ENCODE measurements around the gene MB21D2.
A peak's percentile ranks its signal among the peaks of the same experiment; 100 is the strongest.
"Not testable (repeated sequence)": the region's sequence is repeated elsewhere in the genome, so short reads cannot be mapped to it uniquely, and the experiment has no call there.

Gene MB21D2

DNA sequence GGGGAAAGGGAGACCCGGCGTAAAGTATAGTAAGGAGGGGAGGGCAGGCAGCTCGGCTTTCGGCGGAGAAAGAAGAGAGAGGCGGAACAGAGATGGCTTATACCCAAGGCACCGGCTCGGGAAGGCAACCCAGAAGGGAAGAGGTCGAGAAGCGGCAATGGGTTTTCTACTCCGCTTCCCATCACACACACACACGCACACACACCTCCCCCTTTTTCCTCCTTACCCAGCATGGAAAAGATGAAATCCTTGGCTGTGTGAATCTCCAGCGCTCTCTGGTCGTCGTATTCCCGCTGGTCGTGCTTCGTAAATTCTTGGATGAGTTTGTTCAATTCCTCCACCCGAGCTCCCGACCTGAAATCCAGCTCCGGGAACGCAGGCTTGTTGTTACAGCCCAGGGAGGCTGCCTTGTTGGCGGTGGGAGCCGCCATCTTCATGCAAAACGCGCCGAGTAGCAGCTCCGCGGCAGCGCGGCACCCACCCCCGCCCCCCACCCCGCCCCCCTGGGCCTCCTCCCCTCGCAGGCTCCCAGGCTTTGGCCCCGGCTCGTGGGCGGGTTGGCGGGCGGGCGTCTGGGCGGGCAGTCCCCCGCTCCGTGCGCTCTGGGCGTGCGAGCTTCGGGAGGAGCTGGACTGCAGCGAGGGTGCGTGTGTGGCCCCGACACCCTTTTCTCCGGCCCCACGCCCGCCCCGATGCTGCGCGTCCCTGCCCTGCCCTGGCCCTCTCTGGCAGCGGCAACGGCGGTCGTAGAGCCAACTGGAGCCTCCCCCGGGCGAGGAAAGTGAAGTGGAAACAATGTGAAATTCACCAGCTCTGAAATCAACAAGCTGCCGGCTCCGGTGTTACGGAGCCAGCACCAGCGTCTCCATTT, at the start of gene MB21D2:
MB21D2 (minus strand) TSS at position 453 of the 871 bp plus-strand sequence; CDS start at position 437, 16 bp downstream.
- DNase-seq = peak; percentile 36 to 55

DNA sequence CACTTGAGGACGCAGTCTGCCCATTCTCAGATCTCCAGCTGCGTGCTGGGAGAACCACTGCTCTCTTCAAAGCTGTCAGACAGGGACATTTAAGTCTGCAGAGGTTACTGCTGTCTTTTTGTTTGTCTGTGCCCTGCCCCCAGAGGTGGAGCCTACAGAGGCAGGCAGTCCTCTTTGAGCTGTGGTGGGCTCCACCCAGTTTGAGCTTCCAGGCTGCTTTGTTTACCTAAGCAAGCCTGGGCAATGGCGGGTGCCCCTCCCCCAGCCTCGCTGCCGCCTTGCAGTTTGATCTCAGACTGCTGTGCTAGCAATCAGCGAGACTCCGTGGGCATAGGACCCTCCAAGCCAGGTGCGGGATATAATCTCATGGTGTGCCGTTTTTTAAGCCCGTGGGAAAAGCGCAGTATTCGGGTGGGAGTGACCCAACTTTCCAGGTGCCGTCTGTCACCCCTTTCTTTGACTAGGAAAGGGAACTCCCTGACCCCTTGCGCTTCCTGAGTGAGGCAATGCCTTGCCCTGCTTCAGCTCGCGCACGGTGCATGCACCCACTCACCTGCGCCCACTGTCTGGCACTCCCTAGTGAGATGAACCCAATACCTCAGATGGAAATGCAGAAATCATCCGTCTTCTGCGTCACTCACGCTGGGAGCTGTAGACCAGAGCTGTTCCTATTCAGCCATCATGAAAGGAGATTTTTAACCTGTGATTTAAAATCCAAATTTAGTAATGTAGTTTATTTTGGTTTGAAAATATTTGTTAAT, 47.5 kb upstream of the MB21D2 start:
- not testable (repeated sequence) for DNase-seq

DNA sequence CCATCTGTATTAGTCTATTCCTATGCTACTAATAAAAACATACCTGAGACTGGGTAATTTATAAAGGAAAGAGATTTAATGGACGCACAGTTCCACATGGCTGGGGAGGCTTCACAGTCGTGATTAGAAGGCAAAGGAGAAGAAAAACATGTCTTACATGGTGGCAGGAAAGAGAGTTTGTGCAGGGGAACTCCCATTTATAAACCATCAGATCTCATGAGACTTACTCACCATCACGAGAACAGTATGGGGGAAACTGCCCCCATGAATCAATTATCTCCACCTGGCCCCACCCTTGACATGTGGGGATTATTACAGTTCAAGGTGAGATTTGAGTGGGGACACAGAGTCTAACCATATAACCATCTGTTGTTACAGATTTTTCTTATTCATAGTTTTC, 42.1 kb upstream of the MB21D2 start:
- no peak for DNase-seq

DNA sequence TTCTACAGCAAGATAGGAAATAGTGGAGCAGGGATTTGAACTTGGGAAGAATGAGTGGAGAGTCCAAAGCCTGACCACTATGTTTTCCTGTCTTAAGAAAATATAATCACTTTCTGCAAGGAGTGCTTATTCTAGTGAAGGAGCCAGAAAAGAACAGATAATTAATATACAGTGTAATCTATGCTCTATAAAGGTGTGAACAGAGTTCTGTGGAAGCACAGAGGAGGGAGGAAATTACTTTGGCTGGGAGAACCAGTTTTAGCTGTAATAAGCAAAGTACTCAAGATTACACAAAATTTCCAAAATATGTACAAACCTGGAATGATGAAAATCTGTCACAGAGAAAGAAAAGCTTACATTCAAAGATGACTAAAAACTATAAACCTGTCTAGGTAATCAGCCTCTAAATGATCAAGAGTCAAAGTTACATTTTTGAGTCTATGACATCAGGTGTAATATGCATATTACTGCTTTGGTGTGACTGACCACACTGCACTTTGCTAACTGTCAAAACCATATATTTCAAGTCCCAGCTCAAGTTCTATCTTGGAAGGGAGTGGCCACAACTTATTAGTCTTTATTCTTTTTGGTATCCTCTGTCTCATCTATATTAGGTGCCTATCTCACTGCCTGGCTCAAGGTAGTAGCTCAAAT, 40.7 kb upstream of the MB21D2 start:
- DNase-seq = no peak

- peak; percentile 0 to 62 for DNase-seq
These were observed 39.9 kb upstream of the MB21D2 start for GRCh38 chr3:192957441-192958021.

- no peak for DNase-seq
These were observed 36.3 kb upstream of the MB21D2 start for GRCh38 chr3:192953926-192954325.

DNA sequence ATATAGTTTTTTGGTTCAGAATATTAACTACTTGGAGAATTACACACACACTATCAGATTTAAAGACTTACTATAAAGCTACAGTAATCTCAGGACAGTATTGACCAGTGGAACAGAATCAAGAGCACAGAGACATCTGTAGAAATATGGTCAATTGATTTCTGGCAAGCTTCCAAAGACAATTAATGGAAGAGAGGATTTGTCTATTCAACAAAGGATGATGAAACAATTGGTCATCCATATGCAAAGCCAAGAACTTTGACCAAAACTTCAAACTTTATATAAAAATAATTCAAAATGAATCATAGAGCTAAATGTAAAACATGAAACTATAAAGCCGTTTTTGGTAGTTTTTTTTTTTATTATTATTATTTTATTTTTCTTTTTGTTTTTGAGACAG, 29.8 kb upstream of the MB21D2 start:
- no peak for DNase-seq

- no peak for DNase-seq
These were observed 25.7 kb upstream of the MB21D2 start for GRCh38 chr3:192943393-192943792.

DNA sequence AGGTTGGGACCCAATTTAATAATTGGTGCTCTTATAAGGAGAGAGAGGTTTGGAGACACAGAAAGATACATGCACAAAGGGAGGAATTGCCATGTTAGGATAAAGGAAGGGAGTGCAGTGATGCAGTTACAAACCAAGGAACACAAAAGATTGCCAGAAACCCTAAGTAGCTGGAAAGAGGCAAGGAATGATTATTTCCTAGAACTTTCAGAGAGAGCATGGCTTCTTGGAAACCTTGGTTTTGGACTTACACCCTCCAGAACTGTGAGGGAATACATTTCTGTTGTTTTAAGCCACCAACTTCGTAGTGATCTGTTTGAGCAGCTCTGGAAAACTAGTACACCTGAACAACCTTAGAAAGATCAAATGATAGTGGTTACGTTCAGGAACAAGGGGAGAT, 25.0 kb upstream of the MB21D2 start:
- DNase-seq = no peak

DNA sequence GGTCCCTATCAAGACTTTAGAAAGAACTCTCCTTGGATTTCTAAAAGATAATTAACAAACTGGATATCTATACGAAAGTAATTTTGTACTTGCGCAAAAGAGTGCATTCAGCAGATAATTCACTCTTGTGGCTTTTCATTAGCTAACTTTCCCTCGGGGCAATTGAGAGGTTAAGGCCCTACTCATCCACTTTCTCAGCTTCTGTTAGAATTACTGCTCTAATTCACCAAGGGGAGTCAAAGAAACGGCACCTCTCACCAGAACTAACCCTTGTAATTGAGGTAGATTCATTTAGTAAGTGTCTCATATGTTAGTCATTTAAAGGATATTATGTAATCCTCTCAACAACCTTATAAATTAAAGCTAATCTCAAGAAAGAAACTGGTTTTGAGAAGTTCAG, 22.5 kb upstream of the MB21D2 start:
- DNase-seq = no peak

DNA sequence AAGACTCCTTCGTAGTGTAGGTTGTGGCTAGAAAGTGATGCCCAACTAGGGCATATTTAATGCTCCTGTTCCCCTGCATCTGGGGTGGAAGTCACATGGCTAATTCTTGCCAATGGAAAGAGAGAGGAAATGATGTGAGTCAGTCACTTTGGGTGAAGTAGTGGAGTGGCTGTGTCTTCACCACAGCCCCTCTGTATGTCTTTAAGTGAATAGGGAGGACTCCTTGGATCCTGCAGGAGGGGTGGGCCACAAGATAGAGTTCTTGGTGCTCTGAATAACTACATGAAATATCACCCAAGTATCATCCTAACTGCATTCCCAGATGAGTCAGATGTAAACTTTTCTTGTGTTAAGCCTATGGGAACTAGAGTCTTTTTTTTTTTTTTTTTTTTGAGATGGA, 17.8 kb upstream of the MB21D2 start:
- no peak for DNase-seq

DNA sequence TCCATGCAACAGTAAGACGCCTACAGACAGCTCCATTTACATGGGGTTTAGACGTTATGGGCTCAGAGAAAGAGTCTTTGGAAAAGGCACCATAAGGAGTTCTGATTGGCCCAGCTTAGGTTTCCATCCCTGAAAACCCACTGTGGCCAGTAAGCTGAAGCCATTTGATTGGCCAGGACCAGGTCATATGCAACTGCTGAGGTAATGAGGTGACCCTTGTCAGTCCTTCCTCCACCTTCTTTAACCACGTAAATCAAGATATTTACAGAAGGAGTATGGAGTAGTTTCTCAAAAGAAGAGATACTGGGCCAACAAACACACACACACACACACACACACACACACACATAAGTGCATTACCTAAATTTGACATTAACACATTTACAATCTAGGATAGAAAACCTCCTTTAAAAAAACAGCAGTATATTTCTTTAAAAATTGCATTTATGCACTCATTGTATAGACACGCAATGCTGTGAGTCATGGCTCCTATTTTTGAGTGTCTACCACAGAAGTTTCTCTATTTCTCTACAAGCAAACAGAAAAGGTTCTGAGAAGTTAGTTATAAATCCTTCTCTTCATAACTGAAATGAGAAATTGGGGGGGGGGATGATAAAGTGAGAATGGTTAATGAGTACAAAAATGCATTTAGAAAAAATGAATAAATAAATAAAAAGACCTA, 16.3 kb upstream of the MB21D2 start:
- no peak for DNase-seq

DNA sequence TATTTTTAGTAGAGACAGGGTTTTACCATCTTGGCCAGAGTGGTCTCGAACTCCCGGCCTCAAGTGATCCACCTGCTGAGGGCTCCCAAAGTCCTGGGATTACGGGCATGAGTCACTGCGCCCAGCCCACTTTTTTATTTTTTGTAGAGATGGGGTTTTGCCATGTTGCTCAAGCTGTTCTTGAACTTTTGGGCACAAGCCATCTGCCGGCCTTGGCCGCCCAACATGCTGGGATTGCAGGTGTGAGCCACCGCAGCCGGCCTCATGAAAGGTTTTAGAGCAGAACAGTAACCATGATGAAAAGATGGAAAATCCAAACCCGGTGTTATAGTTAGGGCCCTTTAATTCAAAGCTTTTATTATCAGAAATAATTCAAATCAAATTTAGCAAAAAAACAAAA, 15.6 kb upstream of the MB21D2 start:
- no peak for DNase-seq

DNA sequence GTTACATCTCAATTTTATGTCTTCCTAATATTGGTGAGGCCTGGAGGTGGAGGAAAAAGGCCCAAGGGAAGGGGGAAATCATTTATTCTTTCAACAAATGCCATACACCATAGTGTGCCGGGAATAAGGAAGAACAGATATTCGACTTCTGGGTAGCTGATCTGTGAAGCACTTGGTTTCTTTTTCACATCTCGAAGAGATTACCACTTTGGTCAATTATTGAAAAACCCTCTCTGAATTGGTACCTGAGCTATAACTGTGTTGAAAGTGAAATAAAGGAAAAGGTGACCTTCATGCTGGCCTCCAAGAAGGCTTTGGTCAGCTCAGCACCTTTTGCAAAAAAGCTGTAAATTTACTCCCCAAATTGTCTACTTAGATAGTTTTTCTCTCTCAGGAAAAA, 14.2 kb upstream of the MB21D2 start:
- no peak for DNase-seq

DNA sequence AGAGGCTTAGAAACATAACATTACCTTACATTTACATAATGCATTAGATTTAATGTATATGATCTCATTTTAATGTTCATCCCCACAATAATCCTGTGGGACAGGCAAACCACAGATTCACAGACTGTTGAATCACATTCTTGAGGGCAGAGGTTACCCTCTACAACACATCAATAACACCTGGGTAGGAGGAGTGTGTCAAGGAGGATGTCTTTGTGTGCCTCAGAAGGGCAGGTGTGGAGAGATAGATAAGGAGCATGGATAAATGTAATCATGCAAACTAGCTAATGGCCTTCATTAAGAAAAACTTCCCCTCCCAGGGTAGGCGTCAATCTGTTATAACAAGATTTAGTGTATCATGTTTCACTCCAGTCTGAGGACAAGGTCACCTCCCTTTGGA, 12.9 kb upstream of the MB21D2 start:
- no peak for DNase-seq

GRCh38 chr3:192929755-192930547, 12.3 kb upstream of the MB21D2 start:
- DNase-seq = no peak

- DNase-seq = no peak
These were observed 11.5 kb upstream of the MB21D2 start for GRCh38 chr3:192929146-192929545.

- no peak for DNase-seq
These were observed 11.1 kb upstream of the MB21D2 start for GRCh38 chr3:192928720-192929119.

GRCh38 chr3:192928016-192928415, 10.4 kb upstream of the MB21D2 start:
- DNase-seq = no peak

DNA sequence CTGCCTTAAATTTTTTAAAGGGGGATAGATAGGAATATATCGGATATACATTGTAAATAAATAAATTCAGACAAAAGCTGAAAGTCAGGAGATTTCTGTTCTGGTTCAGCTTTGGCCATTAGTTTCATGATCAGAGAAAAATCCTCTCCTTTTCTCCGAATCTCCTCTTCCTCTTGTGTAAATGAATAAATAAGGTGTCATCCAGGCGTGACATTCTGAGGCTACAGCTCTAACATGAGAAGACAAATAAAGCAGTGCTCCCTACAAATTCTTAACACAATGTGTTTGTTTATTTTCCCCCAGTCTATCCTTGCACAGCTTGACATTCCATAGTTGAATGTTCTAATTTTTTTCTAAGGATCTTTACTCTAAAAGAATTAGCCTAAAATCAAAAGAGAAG, 9.4 kb upstream of the MB21D2 start:
- no peak for DNase-seq

- DNase-seq = no peak
These were observed 6.1 kb upstream of the MB21D2 start for GRCh38 chr3:192923731-192924130.

GRCh38 chr3:192921793-192922192, 4.1 kb upstream of the MB21D2 start:
- no peak for DNase-seq

All from CD4-positive, alpha-beta T cell treated with Interleukin-4 for 1 hour (primary cell).